ENCODE measurements around the gene CD226.

CD226 gene

GRCh38 chr18:69820538-69820937 is 127.1 kb downstream of the CD226 start:
- TF ChIP-seq CTCF (IDR thresholded peaks at IDR 0.05; ENCODE audit: insufficient read depth, low read depth, low read length, missing control alignments), result no peak
- H3K4me3 ChIP-seq (ENCODE audit: low read length), result no peak overlapping the region
- no peak for DNase-seq (ENCODE audit: low read depth)

GRCh38 chr18:69819460-69819859 is 128.2 kb downstream of the CD226 start:
- no peak for DNase-seq (ENCODE audit: low read depth)
- no peak for TF ChIP-seq CTCF (IDR thresholded peaks at IDR 0.05; ENCODE audit: insufficient read depth, low read depth, low read length, missing control alignments)
- no peak overlapping the region for H3K4me3 ChIP-seq (ENCODE audit: low read length)

GRCh38 chr18:69817335-69817940 is 130.2 kb downstream of the CD226 start:
- no peak overlapping the region for H3K4me3 ChIP-seq (ENCODE audit: low read length)
- no peak for TF ChIP-seq CTCF (IDR thresholded peaks at IDR 0.05; ENCODE audit: insufficient read depth, low read depth, low read length, missing control alignments)
- DNase-seq (ENCODE audit: low read depth), result peak; percentile 62

DNA sequence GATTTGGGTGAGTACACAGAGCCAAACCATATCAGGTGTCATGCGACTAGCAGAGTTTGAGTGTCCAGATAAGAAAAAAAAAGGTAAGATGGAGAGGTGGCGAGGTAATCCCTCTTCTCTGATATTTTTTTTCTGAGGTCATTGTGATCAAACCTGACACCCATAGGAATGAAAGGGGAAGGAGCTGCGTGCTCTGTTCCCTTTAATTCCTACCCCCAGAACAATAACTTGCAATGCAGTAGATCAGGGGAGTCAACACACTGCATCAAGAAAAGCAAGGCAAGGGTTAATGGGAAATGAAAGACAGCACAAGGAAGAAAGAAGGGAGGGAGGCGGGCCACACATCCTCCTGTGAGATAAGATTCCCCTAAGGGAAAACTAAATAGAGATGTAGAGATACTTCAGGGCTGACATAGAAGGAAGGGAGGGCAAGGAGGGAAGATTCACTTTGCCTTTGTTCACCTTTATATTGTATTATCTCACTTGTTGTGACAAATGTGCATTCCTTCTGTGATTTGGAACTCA is 132.8 kb downstream of the CD226 start:
- TF ChIP-seq CTCF (IDR thresholded peaks at IDR 0.05; ENCODE audit: insufficient read depth, low read depth, low read length, missing control alignments), result no peak
- DNase-seq (ENCODE audit: low read depth), result no peak
- H3K4me3 ChIP-seq (ENCODE audit: low read length), result no peak overlapping the region

DNA sequence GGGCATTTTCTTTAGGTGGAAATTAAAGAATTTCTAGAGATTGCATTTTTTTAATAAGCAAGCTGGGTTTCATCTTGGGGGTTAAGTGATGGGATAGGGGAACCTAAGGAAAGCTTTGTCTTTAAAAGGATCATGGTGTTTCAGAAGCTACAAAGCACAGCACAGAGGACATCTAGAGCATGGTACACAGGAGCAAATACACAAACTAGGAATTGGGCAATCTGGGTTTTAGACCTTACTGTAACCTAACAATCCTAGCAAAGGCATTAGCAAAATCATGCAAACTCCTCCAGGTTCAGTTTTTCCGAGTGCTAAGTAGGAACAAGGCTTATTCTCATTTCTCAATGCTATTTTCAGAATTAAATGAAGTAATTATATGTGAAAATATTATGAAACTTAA is 134.1 kb downstream of the CD226 start:
- no peak overlapping the region for H3K4me3 ChIP-seq (ENCODE audit: low read length)
- no peak for TF ChIP-seq CTCF (IDR thresholded peaks at IDR 0.05; ENCODE audit: insufficient read depth, low read depth, low read length, missing control alignments)
- DNase-seq (ENCODE audit: low read depth), result no peak

DNA sequence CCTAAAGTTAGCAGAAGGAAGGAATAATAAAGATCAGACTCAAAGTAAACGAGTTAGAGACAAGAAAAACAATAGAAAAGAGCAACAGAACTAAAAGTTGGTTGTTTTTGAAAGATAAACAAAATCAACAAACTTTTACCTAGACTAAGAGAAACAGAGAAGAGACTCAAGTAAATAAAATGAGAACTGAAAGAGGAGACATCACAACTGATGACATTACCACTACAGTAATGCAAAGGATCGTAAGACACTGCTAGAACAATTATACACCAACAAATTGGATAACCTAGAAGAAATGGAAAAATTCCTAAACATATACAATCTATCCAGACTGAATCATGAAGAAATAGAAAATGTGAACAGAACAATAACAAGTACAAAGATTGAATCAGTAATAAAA is 139.3 kb downstream of the CD226 start:
- no peak for TF ChIP-seq CTCF (IDR thresholded peaks at IDR 0.05; ENCODE audit: insufficient read depth, low read depth, low read length, missing control alignments)
- no peak for DNase-seq (ENCODE audit: low read depth)
- H3K4me3 ChIP-seq (ENCODE audit: low read length), result no peak overlapping the region

Data from epithelial cell of esophagus (primary cell).